NCI-H1436 treated with DMSO at 0.1 percent for 48 hours (cell line): ENCODE measurements around the gene WDR44.
A peak's percentile ranks its signal among the peaks of the same experiment; 100 is the strongest.
"Not testable (repeated sequence)": the region's sequence is repeated elsewhere in the genome, so short reads cannot be mapped to it uniquely, and the experiment has no call there.

Experiments used
- DNase-seq: peaks from one replicate; lab custom pipeline; 2025; lab: John Stamatoyannopoulos, UW

Gene WDR44, protein sequence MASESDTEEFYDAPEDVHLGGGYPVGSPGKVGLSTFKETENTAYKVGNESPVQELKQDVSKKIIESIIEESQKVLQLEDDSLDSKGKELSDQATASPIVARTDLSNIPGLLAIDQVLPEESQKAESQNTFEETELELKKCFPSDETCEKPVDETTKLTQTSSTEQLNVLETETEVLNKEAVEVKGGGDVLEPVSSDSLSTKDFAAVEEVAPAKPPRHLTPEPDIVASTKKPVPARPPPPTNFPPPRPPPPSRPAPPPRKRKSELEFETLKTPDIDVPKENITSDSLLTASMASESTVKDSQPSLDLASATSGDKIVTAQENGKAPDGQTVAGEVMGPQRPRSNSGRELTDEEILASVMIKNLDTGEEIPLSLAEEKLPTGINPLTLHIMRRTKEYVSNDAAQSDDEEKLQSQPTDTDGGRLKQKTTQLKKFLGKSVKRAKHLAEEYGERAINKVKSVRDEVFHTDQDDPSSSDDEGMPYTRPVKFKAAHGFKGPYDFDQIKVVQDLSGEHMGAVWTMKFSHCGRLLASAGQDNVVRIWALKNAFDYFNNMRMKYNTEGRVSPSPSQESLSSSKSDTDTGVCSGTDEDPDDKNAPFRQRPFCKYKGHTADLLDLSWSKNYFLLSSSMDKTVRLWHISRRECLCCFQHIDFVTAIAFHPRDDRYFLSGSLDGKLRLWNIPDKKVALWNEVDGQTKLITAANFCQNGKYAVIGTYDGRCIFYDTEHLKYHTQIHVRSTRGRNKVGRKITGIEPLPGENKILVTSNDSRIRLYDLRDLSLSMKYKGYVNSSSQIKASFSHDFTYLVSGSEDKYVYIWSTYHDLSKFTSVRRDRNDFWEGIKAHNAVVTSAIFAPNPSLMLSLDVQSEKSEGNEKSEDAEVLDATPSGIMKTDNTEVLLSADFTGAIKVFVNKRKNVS

DNA sequence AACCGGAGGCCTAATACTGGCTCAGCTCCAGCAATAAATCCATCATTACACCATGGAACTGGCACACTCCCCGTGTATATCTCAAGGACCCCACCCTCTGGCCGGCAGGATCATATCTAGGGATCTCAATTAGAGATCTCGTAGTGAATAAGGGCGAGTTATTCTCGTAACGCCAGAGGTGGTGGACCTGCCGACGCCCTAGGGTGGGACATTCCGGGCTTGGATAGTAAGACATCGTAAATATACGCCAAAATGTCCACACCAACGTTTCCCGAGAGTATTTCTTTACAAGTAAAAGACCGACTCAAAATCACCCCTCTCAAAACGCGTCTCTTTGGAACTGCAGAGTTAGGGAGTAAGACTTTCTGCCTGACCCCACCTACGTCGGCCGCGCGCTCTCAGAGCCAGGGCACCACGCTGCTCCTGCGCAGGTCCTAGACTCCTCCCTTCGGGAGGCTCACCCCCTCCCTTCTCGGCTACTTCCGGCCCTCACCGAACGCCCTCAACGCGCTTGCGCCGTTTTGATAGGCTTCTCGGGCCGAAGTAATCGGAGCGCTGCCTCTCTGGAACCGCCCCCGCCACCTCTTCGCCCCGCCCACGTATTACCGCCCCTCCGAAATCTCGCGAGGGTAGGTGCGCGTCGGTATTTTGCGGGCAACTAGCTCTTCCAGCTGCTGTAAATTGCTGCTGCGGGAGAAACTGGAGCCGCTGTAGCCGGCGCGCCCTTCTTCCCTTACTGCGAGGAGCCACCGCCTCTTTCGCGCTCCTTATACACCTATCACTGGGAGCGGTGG is at the start of gene WDR44:
Gene WDR44, plus strand, starts transcription at position 643 of the 794 bp plus-strand sequence. CDS start 398 bp downstream, outside the sequence.
- DNase-seq: peak; percentile 88

DNA sequence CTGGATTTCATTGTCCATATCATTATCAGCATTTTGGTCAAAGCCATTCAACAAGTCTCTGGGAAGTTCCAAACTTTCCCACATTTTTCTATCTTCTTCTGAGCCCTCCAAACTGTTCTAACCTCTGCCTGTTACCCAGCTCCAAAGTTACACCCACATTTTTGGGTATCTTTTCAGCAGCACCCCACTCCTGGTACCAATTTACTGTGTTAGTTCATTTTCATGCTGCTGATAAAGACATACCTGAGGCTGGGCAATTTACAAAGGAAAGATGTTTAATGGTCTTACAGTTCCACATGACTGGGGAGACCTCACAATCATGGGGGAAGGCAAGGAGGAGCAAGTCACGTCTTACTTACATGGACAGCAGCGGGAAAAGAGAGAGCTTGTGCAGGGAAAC is 40.1 kb upstream of the WDR44 start:
- DNase-seq: not testable (repeated sequence)

DNA sequence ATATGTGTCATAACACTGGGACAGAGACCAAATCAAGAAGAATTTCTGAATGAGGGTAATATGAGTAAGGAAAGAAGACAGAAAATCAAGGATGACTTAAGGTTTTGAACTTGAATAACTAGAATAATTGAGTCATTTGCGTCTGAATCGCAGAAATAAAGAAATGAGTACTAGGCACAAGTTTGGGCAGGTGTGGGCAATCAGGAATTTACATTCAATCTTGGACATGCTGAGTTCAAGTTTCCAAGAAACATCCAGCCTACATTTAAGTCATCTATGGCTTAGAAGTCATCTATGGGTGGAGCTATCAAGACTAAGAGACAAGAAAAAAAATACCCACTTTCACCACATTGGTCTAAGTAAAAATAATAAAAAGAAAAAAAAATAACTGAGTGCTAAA is 30.4 kb upstream of the WDR44 start:
- DNase-seq: no peak

DNA sequence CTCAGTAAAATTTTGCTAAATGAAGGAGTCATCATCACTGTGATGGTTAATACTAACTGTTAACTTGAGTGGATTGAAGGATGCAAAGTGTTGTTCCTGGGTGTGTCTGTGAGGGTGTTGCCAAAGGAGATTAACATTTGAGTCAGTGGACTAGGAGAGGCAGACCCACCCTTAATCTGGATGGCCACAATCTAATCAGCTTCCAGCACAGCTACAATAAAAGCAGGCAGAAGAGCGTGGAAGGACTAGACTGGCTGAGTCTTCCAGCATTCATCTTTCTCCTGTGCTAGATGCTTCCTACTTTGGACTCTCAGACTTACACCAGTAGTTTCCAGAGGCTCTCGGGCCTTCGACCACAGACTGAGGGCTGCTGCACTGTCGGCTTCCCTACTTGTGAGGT is 21.3 kb upstream of the WDR44 start:
- DNase-seq: no peak

DNA sequence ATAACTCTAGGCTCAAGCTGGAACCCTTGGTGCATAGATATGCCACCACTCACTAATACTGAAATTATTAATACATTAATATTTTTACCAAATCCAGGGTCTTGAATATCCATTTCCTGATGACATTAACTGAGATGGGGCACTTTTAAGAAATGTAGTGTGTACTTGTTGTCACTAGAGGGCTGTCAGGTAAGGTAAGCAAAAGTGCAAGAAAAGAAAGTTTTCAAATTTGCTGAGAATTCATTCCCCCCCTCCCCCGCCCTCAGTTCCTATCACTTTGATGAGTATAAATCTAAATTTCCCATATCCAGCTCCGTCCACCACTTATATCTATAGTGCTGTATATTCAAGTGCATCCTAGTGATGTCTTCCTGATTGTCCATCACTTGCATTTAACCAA is 20.5 kb upstream of the WDR44 start:
- DNase-seq: no peak

DNA sequence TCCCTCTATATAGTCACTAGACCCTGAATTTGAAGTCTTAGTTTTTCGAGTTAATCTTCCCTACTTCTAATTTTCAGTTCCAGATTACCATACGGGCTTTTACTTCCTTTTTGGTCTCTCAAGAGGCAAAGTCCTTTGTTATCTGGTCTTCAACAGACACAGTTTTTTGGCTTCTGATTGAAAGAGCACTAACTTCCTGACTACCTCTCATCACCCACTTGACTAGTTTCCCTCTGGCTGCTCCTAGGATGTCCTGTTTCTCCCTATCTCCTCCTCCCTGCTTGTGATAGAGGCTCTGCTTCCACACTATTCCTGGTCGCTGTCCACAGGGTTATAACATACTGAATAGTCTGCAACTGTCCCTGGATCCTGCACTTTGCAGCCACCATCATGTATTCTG is 16.7 kb upstream of the WDR44 start:
- no peak for DNase-seq

DNA sequence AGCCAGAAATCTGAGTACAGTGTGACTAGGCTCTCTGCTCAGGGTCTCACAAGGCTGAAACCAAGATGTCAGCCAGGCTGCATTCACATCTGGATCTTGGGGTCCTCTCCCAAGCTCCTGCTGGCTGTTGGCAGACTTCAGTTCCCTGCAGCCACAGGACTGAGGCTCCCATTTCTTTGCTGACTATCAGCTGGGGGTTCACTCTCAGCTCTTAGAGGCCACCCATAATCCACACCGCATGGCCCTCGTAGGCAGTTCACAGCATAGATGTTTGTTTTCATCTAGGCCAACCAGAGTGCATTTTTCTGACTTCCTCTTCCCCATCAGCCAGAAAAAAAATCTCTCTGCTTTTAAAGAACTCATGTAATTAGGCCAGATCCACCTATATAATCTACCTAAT is 8.2 kb upstream of the WDR44 start:
- no peak for DNase-seq

DNA sequence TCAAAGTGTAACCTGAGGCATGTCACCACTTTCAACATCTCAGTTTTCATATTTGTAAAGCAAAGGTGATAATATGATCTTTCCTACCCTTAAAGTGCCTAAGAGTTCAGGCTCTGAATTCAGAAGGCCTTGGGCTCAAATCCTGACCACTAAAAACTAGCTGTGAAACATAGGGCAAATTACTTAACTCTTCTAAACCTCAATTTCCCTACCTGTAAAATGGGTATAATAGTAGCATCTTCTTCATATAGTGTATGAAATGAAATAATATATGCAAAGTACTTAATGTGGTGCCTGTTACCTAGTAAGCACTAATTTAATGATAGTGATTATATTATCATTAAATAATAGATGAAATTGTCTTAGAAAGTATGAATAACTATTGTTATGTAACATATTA is 7.0 kb upstream of the WDR44 start:
- DNase-seq: no peak

DNA sequence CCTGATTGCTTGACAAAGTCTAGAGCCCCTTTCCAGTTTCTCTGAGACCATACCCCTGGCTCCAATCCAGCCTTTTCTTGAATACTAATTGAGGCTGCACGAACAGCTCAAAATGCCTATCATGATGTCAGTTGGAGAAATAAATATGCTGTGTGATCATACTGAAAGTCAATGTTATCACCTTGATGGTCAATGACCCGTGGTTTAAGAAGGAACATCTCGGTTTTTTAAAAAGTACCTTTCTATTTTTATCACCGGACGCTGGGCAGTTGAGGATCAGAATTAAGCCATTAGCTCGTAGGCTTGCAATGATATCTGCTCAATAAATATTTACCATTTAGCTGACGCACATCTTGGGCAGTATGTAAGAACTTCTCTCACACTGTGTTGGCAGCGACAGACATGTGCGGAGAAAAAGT is 852 bp upstream of the WDR44 start:
- DNase-seq: no peak

DNA sequence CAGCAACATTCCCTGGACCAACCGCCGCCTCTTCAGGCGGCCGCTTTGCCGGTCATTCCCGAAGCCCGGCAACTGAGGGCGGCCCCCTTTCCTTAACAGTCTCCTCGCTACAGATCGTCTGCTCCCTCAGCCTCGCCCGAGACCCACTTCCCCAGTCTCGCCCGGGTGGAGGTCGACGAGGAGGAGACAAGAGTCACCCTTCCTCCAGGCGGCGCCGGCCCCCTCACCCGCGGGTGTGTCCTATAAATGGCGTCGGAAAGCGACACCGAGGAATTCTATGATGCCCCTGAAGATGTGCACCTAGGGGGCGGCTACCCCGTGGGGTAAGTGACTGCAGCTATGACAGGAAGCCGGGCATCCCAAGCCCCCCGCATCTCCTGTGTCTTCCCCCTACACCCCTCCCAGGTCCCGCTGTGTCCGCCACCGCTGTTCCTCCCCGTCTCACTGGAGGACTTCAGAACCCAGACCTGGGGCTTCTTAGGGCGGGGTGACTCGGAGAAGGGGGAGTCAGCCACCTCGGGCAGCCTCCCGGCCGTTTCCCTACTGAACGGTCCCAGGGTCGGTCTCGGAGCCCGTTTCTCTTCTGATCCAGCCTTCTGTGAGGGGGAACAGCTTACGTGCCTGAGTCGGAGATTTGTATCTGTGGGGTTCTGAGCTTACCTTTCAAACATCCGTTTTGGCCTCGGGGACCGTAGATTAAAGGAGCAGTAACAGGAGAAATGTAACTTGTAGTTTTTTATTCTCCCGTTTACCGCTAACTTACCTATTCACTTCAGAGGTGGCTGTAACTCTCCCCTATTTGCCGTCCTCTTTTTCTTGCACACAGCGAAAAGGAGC is 570 bp downstream of the WDR44 start:
- DNase-seq: no peak

DNA sequence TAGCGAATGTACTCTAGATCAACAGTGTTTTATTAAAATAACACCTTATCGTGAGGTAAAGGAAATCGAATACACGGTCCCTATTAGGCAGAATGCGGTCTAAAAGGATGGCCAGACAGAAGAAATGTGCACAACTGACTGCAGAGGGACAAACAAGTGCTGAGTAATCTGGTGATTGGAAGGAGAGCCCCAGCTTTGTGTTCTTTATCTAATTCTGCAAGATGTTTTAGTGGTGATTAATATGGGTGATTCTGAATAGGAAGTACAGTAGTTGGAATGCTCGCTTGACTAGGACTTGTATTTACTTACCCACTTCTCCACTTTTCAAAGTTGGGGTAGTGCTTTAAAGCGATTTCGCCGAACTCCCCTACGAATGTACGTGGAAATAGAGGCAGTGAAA is 1.2 kb downstream of the WDR44 start:
- DNase-seq: no peak

DNA sequence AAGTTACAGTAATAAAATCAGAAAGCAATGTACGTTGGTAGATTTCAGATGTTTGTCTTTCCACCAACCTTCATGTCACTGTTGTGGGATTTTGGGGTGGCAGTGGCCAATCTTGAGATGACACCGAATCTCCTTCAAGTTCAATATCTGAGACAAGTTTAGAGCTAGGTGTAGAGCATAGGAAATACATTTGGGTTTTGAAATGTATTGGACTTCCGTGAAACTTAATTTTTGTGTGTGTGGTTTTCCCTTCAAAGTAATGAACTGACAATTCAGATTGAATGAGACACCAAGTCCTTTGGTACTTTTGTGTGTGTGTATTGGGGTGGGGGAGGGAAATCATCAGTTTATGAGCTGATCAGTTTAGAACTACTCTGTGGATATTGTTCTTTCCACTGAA is 1.8 kb downstream of the WDR44 start:
- DNase-seq: no peak

DNA sequence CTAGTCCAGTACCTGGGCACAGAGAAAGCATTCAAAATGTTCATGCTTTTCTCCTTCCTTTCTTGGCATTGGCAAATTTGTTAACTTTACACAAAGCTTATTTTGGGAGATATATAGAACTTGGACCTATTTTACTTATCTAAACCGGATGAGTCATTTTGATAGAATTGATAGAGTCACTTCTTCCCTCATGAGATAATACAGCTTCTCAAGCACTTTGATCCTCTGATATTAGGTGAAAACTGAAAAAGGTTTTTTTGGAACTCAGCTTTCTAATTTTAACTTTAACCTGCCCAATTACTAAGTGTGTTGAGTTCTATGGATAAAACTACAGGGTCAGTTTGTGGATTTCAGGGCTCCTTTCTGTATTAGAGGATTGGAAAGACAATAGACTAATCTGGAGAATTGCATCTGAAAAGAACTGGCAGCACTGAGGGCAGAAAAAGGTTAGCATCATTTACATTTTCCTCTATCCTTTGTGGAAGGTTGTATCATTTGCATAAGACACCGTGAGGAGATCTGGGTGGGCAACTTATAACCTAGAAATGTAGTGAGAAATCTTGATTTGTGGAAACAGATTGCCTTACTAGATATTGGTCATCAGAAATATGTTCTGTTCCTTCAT is 2.4 kb downstream of the WDR44 start:
- DNase-seq: no peak

DNA sequence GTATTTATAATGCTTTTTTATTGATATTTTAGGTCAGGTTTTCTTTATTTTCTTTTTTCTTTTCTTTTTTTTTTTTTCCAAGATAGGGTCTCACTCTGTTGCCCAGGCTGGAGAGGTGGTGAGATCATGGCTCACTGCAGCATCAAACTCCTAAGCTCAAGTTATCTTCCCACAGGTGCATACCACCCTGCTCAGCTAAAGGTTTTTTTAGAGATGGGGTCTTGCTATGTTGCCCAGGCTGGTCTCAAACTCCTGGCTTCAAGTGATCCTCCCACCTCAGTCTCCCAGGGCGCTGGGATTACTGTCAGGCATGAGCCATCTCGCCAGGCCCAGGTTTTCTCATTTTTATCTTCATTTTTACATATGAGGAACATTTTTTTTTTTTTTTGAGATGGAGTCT is 3.3 kb downstream of the WDR44 start:
- DNase-seq: no peak

DNA sequence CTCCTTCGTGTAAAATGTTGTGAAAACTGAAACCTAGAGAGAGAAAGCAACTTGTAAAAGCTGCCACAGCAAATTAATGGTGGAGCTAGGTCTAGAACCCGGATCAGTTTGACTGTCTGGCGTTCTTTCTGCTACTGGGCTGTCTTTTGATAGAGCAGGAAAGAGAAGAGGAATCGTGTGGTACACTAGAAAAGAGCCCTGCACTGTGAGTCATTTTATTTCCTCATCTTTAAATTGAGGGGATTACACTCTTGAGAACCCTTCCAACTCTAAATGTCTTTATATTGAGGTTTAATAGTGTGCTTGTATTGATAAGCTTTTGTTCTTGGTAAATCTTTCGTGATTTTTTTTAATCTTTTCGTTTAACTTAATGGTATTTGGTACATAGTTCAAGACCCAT is 4.3 kb downstream of the WDR44 start:
- no peak for DNase-seq

DNA sequence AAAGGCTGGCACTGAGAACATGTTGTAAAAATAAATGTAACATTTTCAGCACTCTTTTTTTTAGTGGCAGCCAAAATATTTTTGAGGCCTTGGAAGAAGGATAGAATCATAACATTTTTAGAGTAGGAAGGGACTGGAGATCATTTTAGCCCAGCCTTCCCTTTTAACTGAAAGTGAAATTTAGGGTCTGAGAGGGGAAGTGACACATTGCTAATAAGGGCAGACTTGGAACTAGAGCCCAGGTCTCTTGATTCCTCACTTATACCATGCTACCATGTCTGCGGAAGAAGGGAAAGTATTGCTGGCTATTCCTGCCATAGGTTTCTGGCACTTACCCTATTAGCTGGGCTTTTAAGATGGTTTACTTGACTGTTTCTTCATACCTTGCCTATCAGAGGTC is 4.8 kb downstream of the WDR44 start:
- DNase-seq: no peak

DNA sequence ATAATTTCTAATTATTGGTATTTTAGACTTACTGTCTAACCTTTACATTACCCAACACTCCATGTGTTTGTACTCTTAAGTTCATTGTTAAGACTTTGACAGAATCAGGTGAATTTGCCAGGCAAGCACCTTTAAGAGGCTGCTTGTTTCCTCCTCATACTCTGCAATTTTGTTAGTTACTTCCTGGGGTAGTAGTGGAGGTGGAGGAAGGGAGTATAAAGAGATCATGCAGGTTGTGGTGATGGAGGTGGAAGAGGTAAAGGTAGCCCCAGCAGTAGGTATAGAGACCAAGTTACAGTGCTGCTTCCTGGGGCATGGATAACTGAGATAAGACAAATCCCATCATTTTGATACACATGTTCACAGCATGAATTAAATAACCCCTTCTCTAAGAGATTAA is 6.7 kb downstream of the WDR44 start:
- no peak for DNase-seq

DNA sequence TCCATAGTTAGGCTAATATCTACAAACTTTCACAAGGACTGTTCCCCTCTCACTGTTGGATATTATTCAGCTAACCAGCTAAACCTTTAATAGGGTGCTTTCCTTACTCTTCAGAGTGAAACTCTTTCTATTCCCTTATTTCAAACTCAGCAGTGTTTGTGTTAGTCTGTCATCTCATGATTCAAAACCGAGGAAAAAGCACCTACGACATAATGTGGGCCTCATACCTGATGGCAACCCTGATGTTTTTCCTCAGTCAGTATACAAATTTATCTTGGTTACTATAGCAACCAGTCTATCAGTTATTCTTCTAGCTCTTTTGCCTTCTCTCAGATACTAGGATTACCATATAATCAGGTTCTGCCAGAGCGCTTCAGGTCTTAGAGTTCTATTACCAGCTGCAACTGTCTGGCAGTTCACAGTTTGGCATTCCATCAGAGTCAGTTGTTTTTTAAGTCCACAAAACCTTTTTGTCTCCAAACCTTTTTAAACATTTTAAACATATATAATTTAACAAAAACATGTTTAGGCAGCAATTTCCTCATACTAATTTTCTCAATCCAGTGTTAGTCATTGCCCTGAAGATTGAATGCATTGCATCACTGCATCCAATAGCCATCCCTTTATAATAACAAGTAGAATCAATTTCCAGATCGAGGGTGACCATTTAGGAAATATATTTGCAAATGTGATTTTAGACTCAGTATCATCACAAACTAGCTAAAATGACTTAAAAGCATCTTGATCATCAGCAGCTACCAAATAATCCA is 7.4 kb downstream of the WDR44 start:
- no peak for DNase-seq

DNA sequence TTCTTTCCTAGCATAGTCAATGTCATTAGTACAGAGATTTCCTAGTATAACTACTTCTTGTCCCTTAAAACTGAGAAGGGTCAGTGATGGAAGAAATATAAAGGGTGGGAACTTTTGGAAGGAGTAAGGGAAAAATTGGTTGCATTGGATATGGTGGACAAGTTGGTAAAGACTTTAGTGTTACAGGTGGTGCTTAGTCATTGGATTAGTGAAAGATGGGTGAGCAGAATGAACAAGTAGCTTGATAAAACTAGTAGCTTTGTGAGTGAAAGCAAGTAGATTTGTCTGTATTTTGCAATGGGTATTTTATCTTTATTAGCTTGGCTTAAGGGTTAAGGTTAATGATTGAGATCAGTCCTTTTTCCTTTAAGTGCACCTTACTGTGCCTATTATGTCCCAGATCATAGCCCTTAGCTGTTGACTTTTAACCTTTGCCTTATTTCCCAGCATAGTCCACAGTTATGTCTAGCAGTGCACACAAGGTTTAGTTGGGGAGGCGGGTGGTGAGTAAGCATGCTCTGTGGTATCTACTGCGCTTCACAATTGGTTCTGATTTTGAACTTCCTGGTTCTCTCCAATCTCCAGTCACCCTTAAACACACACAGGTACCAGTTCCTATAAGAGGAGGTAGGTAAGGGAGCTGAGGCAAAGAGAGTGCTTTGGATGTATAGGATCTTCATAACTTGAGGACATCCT is 9.5 kb downstream of the WDR44 start:
- no peak for DNase-seq
